Measurements from ENCODE around the gene PPM1D.

DNA sequence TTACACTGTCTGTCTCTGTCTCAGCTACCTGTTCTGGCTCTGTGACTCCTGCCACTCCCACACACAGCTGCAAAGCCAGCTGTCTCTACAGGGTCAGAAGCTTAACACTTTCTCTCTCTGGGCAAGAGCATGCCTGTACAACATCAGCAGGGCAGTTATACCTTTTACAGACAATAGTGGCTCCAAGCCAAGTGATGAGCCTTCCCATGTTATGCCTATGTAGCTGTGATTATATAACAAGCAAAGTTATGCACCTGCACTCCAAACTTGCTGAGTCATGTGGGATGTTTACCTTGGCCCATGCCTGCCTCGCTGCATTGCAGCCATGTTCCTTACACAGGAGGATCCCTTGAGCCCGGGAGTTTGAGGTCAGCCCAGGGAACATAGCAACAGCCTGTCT lies 42.2 kb upstream of the PPM1D start:
- TF ChIP-seq, protein P1, sequence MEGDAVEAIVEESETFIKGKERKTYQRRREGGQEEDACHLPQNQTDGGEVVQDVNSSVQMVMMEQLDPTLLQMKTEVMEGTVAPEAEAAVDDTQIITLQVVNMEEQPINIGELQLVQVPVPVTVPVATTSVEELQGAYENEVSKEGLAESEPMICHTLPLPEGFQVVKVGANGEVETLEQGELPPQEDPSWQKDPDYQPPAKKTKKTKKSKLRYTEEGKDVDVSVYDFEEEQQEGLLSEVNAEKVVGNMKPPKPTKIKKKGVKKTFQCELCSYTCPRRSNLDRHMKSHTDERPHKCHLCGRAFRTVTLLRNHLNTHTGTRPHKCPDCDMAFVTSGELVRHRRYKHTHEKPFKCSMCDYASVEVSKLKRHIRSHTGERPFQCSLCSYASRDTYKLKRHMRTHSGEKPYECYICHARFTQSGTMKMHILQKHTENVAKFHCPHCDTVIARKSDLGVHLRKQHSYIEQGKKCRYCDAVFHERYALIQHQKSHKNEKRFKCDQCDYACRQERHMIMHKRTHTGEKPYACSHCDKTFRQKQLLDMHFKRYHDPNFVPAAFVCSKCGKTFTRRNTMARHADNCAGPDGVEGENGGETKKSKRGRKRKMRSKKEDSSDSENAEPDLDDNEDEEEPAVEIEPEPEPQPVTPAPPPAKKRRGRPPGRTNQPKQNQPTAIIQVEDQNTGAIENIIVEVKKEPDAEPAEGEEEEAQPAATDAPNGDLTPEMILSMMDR (conservative IDR thresholded peaks at IDR 0.05; ENCODE audit: low read length), result no peak
- no peak for TF ChIP-seq EZH2phosphoT487 (IDR thresholded peaks at IDR 0.05; ENCODE audit: borderline replicate concordance)

All from Loucy (cell line).